ENCODE results near the gene MRPL4. TPM values are rescaled to one million over a fixed set of nuclear protein-coding genes. Genes with fewer than 3 reads are reported as not detected.

MRPL4 gene
- polyA plus RNA-seq, 1 donor, result 34.2 TPM

- DNase-seq, result peak; percentile 81
These were observed 35.1 kb downstream of the MRPL4 start, which contains the start of gene ICAM4 for GRCh38 chr19:10286803-10287737. Gene ICAM4 (plus strand): TSS chr19:10286955. CDS start chr19:10287013, 58 bp downstream.

- DNase-seq, result no peak
These were observed 36.7 kb downstream of the MRPL4 start for GRCh38 chr19:10288662-10289166.

GRCh38 chr19:10289167-10289835, 37.3 kb downstream of the MRPL4 start:
- DNase-seq, result no peak

GRCh38 chr19:10289836-10290356, 37.9 kb downstream of the MRPL4 start, which contains the start of gene ICAM5:
Gene ICAM5 (plus strand): TSS chr19:10289952. CDS start chr19:10290044, 92 bp downstream.
- DNase-seq, result no peak

- DNase-seq, result no peak
These were observed 38.4 kb downstream of the MRPL4 start for GRCh38 chr19:10290357-10290875.

- no peak for DNase-seq
These were observed 39.0 kb downstream of the MRPL4 start for GRCh38 chr19:10290876-10291553.

GRCh38 chr19:10291554-10292205, 39.7 kb downstream of the MRPL4 start:
- no peak for DNase-seq

- no peak for DNase-seq
These were observed 40.3 kb downstream of the MRPL4 start for GRCh38 chr19:10292206-10292788.

GRCh38 chr19:10292789-10293636, 41.0 kb downstream of the MRPL4 start:
- no peak for DNase-seq

- no peak for DNase-seq
These were observed 41.8 kb downstream of the MRPL4 start for GRCh38 chr19:10293637-10294367.

- no peak for DNase-seq
These were observed 42.3 kb downstream of the MRPL4 start for GRCh38 chr19:10294368-10294697.

- DNase-seq, result no peak
These were observed 43.4 kb downstream of the MRPL4 start for GRCh38 chr19:10295305-10295846.

- no peak for DNase-seq
These were observed 44.0 kb downstream of the MRPL4 start for GRCh38 chr19:10295847-10296591.

GRCh38 chr19:10299545-10300458, 47.8 kb downstream of the MRPL4 start:
- DNase-seq, result no peak

- DNase-seq, result no peak
These were observed 53.3 kb downstream of the MRPL4 start for GRCh38 chr19:10305139-10305806.

- no peak for DNase-seq
These were observed 54.3 kb downstream of the MRPL4 start for GRCh38 chr19:10306327-10306726.

All from left kidney (tissue), 2 donors.